Stomach (tissue), 4 donors: ENCODE measurements around the gene KRTAP3-3.

ENCODE experiments used
- EP300 ChIP-seq: sonication (generic); formaldehyde crosslinking; IDR thresholded peaks from one replicate; pipeline ENCODE4 v1.6.1; 2017; ENCODE audit warnings: antibody characterized with exemption
- POLR2A ChIP-seq, 4 donors: fragments of 450-650 bp; IDR thresholded peaks; one replicate each; pipeline ENCODE4 v1.6.1; 2016; ENCODE audit warnings: antibody characterized with exemption in 4 of 4, control low read depth in 2 of 4, mild to moderate bottlenecking in 1 of 4, moderate library complexity in 1 of 4
- POLR2AphosphoS5 ChIP-seq, 3 donors: sonication (generic); formaldehyde crosslinking; IDR thresholded peaks; one replicate each; pipeline ENCODE4 v1.6.1; 2016; ENCODE audit warnings: antibody characterized with exemption in 3 of 3
- TF ChIP-seq, protein P1 (sequence below), 7 experiments: fragments of 450-650 bp in 4 of 7; fragments of 200-600 bp in 3 of 7; sonication (generic) in 3 of 7; IDR thresholded peaks; one replicate each; pipeline ENCODE4 v1.5.1; 2016 to 2019; ENCODE audit warnings: antibody characterized with exemption in 7 of 7, control low read depth in 2 of 7, mild to moderate bottlenecking in 1 of 7

DNA sequence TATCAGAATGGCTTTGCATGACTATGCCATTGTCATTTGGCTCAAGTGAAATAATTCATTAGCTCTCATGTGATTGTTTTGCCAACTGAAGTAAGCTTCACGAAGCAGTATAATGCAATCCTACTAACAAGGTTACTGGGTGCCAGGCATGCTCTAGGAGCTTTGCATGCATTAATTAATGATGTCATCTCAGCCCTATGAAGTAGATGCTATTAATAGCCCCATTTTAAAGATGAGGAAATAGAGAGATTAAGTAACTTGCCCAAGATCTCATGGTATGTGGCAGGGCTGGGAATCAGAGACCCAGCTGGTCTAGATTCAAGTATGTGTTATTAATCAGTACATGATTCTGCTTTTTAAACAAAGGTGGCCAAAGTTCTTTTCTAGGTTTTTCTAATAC lies 41.3 kb downstream of the KRTAP3-3 start:
- TF ChIP-seq, protein P1, sequence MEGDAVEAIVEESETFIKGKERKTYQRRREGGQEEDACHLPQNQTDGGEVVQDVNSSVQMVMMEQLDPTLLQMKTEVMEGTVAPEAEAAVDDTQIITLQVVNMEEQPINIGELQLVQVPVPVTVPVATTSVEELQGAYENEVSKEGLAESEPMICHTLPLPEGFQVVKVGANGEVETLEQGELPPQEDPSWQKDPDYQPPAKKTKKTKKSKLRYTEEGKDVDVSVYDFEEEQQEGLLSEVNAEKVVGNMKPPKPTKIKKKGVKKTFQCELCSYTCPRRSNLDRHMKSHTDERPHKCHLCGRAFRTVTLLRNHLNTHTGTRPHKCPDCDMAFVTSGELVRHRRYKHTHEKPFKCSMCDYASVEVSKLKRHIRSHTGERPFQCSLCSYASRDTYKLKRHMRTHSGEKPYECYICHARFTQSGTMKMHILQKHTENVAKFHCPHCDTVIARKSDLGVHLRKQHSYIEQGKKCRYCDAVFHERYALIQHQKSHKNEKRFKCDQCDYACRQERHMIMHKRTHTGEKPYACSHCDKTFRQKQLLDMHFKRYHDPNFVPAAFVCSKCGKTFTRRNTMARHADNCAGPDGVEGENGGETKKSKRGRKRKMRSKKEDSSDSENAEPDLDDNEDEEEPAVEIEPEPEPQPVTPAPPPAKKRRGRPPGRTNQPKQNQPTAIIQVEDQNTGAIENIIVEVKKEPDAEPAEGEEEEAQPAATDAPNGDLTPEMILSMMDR (IDR thresholded peaks at IDR 0.05): no peak
- no peak for TF ChIP-seq POLR2A (IDR thresholded peaks at IDR 0.05)
- no peak for TF ChIP-seq EP300
- TF ChIP-seq POLR2AphosphoS5 (IDR thresholded peaks at IDR 0.05): no peak
